ENCODE measurements around the gene GPC3.
"Not testable (repeated sequence)": the region's sequence is repeated elsewhere in the genome, so short reads cannot be mapped to it uniquely, and the experiment has no call there.

Gene GPC3

DNA sequence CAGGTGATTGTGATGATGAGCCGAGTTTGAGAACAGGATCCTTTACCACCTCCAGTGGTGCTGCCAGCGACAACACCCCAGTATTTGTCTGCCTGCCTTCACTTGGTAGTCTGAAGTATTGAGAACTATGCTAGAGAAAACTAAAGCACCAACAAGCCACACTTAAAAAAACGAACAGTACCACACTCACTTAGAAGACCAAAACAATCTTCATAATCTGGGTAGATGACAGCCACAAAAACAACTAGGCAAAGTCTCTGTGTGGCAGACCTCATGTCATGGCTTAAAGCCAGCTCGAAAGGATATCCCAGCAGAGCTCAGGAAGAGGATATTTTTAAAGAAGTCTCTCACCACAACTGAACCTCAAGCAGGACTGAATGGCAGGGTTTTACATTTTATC is 236.0 kb downstream of the GPC3 start:
- peak in 1 of 5 experiments; percentile 58 for DNase-seq

DNA sequence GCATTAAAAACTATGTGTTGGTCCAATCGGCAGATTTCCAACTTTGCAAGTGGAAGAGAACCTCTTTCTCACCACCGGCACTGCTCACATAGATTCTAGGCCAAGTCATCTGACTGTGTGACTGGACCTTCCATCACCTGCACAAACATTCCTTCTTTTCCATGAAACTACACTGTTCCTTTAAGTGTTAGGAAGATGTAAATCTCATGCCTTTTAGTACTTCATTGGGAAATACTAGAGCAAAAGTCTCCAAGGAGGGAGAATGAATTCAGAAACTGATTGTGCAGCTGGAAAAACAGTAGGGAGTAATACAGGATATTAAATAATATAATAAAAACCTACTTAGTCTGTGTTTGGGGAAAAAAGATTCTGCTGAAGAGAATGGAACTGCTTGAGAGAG is 238.2 kb downstream of the GPC3 start:
- no peak for DNase-seq

DNA sequence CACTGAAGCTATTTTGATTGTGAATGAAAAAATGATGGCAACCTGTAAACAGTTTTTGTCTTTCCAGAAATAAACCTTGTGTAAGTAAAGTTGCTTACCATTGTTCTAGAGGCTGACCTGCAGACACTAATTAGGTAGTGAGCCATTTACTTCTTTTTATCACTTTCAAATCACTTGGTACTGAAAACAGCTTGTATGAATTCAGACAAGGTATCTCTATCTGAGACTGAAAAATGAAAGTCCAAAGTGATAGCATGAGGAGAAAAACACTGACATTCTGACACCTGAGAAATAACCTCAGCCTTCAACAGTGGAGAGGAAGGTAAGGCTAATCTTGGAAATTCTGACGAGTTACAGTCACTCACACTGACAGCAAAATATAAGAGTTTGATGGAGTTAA is 238.8 kb downstream of the GPC3 start:
- no peak for DNase-seq

DNA sequence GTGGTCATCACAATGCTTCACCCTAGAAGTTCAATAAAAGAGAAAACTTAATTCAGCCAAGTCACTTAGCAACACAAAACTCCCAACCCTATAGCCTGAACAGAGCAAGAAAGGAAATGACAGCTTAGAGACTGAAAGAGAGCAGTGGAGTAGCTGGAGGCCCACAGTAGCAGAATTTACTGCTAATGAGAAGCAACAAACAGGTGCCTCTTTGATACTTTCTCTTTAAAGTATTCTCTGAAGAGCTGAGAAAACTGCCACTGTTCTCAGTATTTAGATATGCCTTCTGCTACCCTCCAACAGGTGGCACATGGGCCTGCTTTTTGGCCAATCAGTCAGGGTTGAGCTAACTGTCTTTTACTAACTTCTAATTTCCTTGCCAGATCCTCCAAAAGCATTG is 240.0 kb downstream of the GPC3 start:
- DNase-seq, result peak in 1 of 5 experiments; percentile 56

DNA sequence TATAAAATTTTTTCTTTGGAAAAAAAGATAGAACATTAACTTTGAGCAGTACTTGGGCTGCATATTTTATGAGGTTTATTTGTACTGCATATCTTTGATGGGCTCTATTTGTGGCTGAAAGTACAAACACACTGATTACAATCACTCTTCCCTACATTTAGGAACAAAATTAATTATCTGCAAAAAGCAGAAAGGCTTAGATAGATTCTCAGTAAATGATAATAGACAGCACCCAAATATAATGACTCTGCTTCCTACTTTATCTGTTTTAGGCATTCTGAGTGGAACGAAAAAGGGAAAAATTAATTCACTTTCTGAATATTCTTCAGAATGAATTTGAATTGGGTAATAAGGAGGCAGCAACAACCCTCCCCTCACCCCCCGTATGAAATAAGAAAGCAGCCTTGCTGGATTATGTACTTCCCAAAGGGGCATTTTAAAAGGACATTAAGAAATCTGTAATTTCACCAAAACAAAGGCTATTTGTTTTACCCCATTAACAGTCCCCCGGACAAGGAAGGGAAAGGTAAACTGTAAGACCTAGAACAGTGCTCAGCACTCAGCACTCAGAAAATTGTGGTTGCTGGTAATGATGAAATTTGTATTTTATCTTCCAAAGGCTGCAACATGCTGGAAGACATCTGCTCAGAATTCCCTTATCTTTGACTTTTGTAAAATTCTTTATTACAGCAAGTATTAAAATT is 242.6 kb downstream of the GPC3 start:
- DNase-seq, result no peak

DNA sequence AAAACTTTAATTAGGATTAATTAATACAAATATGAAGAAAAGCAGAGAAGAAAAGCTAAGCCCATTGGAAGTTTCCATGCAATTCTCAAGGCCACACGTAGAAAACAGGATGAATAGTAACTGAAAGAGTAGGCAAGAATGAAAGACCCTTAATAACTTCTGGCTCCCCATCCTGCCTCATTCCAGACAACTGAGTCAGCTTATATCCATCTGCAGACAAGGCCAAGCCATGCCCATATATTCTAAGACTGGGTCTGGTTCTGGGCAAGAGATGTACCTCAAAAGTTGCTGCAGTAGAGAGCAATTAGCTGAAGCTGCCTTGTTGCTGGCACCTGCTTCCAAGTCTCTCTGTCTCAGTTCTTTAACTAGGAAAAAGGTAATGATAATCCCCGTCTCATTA is 244.1 kb downstream of the GPC3 start:
- DNase-seq, result no peak

- DNase-seq, result no peak
These were observed 258.8 kb downstream of the GPC3 start for GRCh38 chrX:133726642-133727041.

- DNase-seq, result no peak
These were observed 259.2 kb downstream of the GPC3 start for GRCh38 chrX:133726211-133726630.

- DNase-seq, result no peak
These were observed 261.5 kb downstream of the GPC3 start for GRCh38 chrX:133723930-133724329.

DNA sequence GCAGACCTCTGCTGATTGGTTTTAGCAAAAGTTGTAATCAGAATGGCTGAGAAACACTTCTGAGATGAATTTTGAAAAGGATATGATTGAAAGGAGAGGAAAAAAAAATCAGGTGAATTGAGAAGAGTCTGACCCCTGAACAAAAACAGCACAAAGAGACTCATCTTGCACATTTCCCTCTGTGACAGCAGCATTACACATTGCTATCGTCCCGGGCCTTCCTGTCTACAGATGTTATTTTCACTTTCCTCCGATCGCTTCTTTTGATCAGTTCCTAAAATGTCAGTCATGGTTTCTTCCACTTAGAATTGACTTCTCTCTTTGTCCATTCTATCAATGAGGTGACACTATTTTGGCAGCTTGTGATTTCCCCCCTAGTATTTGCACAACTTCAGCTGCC is 262.6 kb downstream of the GPC3 start:
- peak in 1 of 5 experiments; percentile 18 for DNase-seq

- DNase-seq, result not testable (repeated sequence)
These were observed 265.1 kb downstream of the GPC3 start for GRCh38 chrX:133720269-133720668.

- no peak for DNase-seq
These were observed 269.7 kb downstream of the GPC3 start for GRCh38 chrX:133715715-133716114.

DNA sequence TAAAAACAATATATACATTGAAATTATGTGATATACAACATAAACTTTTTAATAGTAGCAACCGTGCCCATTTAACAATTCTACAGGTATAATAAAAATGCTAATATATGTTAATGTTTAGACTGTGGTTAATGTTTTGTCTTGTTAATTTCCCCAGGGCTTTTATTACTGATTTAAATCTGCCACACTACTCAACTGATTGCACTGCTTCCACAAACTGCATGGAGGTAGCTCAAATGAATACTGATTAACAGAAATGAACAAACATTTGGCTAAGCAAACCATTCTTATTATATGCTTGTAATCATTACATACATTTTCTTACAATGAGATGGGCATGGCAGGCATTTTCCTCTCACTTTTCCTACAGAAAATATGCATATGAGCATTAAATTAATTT is 275.9 kb downstream of the GPC3 start:
- DNase-seq, result no peak

DNA sequence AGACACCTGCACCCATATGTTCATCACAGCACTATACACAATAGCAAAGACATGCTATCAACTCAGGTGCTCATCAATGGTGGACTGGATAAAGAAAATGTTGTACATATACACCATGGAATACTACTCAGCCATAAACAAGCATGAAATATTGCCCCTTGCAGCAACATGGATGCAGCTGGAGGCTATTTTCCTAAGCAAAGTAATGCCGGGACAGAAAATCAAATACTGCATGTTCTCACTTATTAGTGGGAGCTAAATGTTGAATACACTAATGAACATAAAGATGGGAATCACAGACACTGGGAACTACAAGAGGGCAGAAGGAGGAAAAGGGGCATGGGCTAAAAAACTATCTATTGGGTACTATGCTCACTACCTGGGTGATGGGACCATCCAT is 278.5 kb downstream of the GPC3 start:
- DNase-seq, result no peak

DNA sequence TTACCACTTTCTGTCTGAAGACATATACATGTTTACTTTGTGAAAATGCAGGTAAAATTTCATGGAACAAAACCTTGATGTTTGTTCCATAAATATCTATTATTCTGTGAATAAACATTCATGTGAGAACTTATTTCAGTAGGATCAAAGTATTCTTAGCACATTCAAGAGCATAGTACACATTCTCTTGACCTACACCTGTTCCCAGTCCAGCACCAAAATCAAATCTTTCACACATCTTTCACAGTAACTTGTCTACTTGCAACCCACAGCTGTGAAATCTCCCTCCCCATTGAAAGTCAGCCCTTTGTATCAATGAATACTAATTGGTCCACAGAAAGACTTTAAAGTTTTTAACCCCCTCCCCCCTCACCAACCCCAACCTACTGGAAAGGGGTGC is 283.2 kb downstream of the GPC3 start:
- no peak for DNase-seq

- no peak for DNase-seq
These were observed 286.2 kb downstream of the GPC3 start for GRCh38 chrX:133699023-133699728.

DNA sequence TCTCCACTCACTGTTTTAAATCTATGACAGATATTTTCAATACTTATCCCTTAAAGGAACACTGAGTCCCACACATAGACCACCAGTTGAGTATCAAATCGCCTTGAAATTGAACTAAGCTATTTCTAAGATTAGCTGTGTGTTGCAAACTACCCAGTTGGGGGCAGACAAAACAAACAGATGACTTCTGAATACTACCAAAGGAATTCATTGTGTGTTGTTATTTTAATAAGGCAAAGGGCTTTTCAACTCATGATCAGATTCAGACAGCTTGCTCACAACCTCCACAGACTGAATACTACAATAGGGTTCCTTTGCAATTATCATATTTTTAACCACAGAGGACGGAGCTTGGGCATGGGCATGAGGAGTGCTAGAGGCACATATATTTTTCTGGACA is 287.1 kb downstream of the GPC3 start:
- DNase-seq, result no peak

GRCh38 chrX:133697656-133698055 is 287.7 kb downstream of the GPC3 start:
- DNase-seq, result no peak

DNA sequence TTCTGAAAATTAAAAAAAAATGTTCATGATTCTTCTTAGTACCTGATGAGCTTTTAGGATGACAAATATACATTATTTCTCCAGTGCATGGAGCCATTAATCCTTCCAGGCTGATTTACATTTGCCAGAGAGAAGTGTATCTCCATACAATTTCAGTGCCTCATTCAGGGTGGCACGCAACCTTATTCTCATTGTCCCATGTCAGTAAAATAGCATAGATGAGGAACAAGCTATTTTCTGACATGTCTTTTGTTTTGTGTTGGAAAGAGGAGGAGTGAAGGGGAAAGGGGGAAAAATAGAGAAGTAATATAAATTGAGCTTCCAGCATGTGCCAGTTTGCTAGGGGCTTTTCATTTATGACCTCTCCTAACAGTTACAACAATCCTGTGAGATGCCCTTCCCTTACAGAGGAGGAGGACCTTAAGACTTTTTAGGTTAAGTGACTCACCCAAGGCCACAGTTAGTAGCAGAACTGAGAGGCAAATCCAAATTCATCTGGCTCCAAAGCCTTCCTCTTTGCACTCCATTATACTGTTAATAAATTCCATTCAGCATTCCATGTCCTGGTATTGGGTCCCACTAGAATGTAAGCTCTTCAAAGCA is 295.3 kb downstream of the GPC3 start:
- no peak for DNase-seq

GRCh38 chrX:133685822-133686221 is 299.6 kb downstream of the GPC3 start:
- no peak for DNase-seq

DNA sequence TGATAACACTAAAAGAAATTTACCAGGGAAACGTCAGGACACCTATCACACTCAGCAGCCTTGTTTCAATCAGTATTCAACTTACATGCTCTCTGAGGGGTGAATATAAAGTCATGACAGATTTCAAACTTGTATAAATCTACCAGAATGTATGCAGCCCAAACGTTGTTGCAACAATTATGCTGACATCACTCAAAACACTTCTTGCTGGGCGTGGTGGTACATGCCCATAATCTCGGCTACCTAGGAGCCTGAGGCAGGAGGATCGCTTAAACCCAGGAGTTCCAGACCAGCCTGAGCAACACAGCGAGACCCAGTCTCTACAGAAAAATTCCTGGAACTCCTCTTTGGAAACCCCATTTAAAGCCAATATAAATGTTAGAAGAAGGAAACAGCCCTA is 303.5 kb downstream of the GPC3 start:
- DNase-seq, result peak in 1 of 5 experiments; percentile 19

- DNase-seq, result peak in 1 of 5 experiments; percentile 43
These were observed 304.0 kb downstream of the GPC3 start for GRCh38 chrX:133681421-133681820.

GRCh38 chrX:133677123-133678063 is 308.0 kb downstream of the GPC3 start:
- no peak for DNase-seq
